GM21515 (cell line): ENCODE results near the gene RTEL1.

Experiments
- ATAC-seq: cut with Tn5 transposase; IDR thresholded peaks from one replicate; pipeline ENCODE4 v1.9.1; 2021; ENCODE audit not compliant: unreplicated experiment

Gene RTEL1

DNA sequence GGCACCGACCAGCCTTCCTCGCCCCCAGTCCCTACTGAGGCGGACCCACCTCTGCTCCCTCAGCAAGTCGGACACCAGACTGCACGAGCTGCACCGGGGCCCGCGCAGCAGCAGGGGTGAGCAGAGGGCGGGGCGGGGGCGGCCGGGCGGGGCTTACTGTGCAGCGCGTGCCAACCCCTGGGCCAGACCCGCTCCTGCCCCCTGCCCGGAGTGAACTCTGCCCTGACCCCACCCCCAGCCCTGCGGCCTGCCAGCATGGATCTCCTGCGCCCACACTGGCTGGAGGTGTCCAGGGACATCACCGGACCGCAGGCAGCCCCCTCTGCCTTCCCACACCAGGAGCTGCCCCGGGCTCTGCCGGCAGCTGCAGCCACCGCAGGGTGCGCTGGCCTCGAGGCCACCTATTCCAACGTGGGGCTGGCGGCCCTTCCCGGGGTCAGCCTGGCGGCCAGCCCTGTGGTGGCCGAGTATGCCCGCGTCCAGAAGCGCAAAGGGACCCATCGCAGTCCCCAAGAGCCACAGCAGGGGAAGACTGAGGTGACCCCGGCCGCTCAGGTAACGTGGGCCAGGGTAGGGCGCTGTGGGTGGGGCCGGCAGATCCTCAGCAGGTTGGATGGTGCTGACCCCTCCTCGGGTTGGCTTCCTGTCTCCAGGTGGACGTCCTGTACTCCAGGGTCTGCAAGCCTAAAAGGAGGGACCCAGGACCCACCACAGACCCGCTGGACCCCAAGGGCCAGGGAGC, 80.0 kb downstream of the RTEL1 start:
- no peak for ATAC-seq

DNA sequence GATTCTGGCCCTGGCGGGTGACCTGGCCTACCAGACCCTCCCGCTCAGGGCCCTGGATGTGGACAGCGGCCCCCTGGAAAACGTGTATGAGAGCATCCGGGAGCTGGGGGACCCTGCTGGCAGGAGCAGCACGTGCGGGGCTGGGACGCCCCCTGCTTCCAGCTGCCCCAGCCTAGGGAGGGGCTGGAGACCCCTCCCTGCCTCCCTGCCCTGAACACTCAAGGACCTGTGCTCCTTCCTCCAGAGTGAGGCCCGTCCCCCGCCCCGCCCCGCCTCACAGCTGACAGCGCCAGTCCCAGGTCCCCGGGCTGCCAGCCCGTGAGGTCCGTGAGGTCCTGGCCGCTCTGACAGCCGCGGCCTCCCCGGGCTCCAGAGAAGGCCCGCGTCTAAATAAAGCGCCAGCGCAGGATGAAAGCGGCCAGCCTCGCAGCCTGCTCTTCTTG, 80.6 kb downstream of the RTEL1 start:
- ATAC-seq, result no peak

GRCh38 chr20:63739130-63740069, 81.3 kb downstream of the RTEL1 start, which contains the start of gene SLC2A4RG:
Gene SLC2A4RG, plus strand, starts transcription at chr20:63739776. Its CDS starts 137 bp downstream, at chr20:63739913.
- peak; percentile 37 for ATAC-seq

- ATAC-seq, result no peak
Measured at GRCh38 chr20:63740070-63740626, 82.0 kb downstream of the RTEL1 start.

GRCh38 chr20:63740627-63741353, 82.7 kb downstream of the RTEL1 start:
- ATAC-seq, result no peak

- ATAC-seq, result no peak
Measured at GRCh38 chr20:63741354-63741675, 83.2 kb downstream of the RTEL1 start.

- no peak for ATAC-seq
Measured at GRCh38 chr20:63741676-63742380, 83.7 kb downstream of the RTEL1 start.

- ATAC-seq, result no peak
Measured at GRCh38 chr20:63742381-63743024, 84.4 kb downstream of the RTEL1 start.

- ATAC-seq, result no peak
Measured at GRCh38 chr20:63743210-63743970, 85.3 kb downstream of the RTEL1 start.

GRCh38 chr20:63744158-63744557, 86.0 kb downstream of the RTEL1 start:
- no peak for ATAC-seq

- ATAC-seq, result no peak
Measured at GRCh38 chr20:63744574-63745423, 86.7 kb downstream of the RTEL1 start.

GRCh38 chr20:63745424-63745805, 87.3 kb downstream of the RTEL1 start:
- ATAC-seq, result no peak
